Left renal cortex interstitium (tissue), 4 donors: ENCODE measurements around the gene UEVLD. TPM values are rescaled to one million over a fixed set of nuclear protein-coding genes. Genes with fewer than 3 reads are reported as not detected.
"Not testable (repeated sequence)": the region's sequence is repeated elsewhere in the genome, so short reads cannot be mapped to it uniquely, and the experiment has no call there.

Experiments
- DNase-seq, 4 donors: peaks; one replicate each; pipeline ENCODE4 v3.0.0-alpha.2; 2013; ENCODE audit warnings: low read depth in 4 of 4, low spot score in 2 of 4, missing footprints in 1 of 4
- polyA plus RNA-seq, 4 donors: library from polyadenylated mRNA; unstranded; fragments of 120-200 nt; gene quantifications; one replicate each; pipeline ENCODE4 v1.2.1, GENCODE V29; 2013; ENCODE audit not compliant: insufficient read length in 4 of 4

UEVLD gene
- polyA plus RNA-seq = 10 to 100 TPM; 18.0 to 23.9 (median 19.9) TPM

- peak; percentile 80 to 89 (median 84) for DNase-seq
Measured at GRCh38 chr11:18588297-18589252, at the start of gene UEVLD. TSS of gene UEVLD (minus strand) at chr11:18588734. CDS start at chr11:18588654, 80 bp downstream.

- DNase-seq = peak; percentile 94 to 98 (median 97)
Measured at GRCh38 chr11:18634140-18635032, 45.9 kb upstream of the UEVLD start, which contains the start of gene SPTY2D1. TSS of gene SPTY2D1 (minus strand) at chr11:18634342. CDS start at chr11:18634257, 85 bp downstream.

GRCh38 chr11:18633256-18634139 lies 45.0 kb upstream of the UEVLD start:
- DNase-seq = no peak

- no peak for DNase-seq
Measured at GRCh38 chr11:18632841-18633240, 44.3 kb upstream of the UEVLD start.

GRCh38 chr11:18624161-18624560 lies 35.6 kb upstream of the UEVLD start:
- DNase-seq = no peak

- no peak for DNase-seq
Measured at GRCh38 chr11:18623707-18624106, 35.2 kb upstream of the UEVLD start.

GRCh38 chr11:18618342-18619025 lies 29.9 kb upstream of the UEVLD start:
- no peak for DNase-seq

GRCh38 chr11:18617688-18618341 lies 29.3 kb upstream of the UEVLD start:
- no peak for DNase-seq

GRCh38 chr11:18615628-18616392 lies 27.3 kb upstream of the UEVLD start:
- DNase-seq = no peak

GRCh38 chr11:18614667-18615066 lies 26.1 kb upstream of the UEVLD start:
- no peak for DNase-seq

GRCh38 chr11:18612394-18612793 lies 23.9 kb upstream of the UEVLD start:
- no peak for DNase-seq

- no peak for DNase-seq
Measured at GRCh38 chr11:18611196-18611595, 22.7 kb upstream of the UEVLD start.

- DNase-seq = no peak
Measured at GRCh38 chr11:18608376-18608775, 19.8 kb upstream of the UEVLD start.

GRCh38 chr11:18600915-18601569 lies 12.5 kb upstream of the UEVLD start:
- no peak for DNase-seq

GRCh38 chr11:18599739-18600230 lies 11.3 kb upstream of the UEVLD start, which contains the start of gene MISFA:
TSS of gene MISFA (plus strand) at chr11:18599789. CDS start at chr11:18599929, 140 bp downstream.
- no peak for DNase-seq

- DNase-seq = no peak
Measured at GRCh38 chr11:18594999-18595749, 6.6 kb upstream of the UEVLD start.

GRCh38 chr11:18594088-18594487 lies 5.6 kb upstream of the UEVLD start:
- not testable (repeated sequence) for DNase-seq
